Ammon's horn (tissue), 1 donor: ENCODE measurements around the gene HECTD2.
"Not testable (repeated sequence)": the region's sequence is repeated elsewhere in the genome, so short reads cannot be mapped to it uniquely, and the experiment has no call there.

ENCODE experiments used
- DNase-seq: peaks from one replicate; pipeline ENCODE4 v3.0.0-alpha.2; 2016; ENCODE audit warnings: low spot score

HECTD2 gene

DNA sequence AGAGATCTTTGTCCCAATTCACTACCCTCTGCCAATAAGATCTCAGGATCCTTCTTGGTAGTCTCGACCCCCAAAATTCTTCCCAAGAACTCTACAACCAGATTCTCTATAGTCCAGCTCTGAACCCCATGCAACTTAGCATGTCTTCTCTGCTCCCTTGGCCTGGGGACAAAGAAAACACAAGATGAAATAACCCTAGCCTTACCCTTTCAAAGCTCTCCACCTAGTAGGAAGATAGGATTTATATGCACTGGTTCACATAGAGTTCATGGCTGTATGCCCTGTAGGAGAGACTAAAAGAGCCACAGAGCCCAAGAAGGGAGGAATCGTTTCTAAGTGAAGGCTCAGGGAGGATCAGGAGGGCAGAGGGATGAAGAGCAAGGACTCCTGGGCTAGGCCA is 126.6 kb downstream of the HECTD2 start:
- no peak for DNase-seq

DNA sequence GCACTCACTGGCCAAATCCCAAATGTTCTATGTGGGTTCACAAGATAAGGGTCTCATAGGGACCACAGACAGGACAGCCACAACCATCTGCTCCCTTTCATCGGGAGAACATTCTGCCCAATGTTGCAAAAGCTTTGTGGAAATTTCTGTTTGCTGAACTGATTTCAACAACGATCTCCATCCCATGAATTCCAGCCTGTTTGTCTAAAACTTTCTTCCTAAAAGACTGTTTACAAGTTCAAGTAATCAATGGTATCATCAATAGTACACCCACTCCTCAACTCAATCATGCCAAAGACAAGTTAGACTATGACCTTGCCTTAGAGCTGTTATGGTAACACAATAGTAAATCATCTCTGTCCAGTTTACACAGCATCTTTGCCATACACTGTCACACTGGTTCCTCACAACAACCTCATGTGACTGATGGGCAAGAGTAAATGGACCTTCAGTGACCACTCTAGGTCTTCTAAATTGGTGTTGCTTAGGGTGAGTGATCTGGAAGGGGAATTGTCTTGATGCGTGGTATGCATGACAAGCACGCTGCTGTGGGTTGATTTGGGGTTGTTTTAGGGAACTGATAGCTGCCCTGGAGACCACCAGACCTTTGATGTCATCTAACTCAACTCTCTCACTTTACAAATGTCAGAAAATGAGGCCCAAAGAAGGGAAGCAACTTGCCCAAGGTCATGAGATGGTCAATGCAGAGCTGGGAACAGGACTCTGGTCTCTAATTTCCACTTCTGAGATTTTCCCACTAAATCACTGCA is 127.7 kb downstream of the HECTD2 start:
- DNase-seq: no peak

- no peak for DNase-seq
These were observed 129.8 kb downstream of the HECTD2 start for GRCh38 chr10:91539930-91540329.

GRCh38 chr10:91540733-91541132 is 130.6 kb downstream of the HECTD2 start:
- DNase-seq: no peak

- peak; percentile 55 for DNase-seq
These were observed 131.3 kb downstream of the HECTD2 start for GRCh38 chr10:91541481-91541880.

- no peak for DNase-seq
These were observed 135.2 kb downstream of the HECTD2 start for GRCh38 chr10:91545384-91545783.

GRCh38 chr10:91545838-91546237 is 135.7 kb downstream of the HECTD2 start:
- DNase-seq: no peak

GRCh38 chr10:91549262-91549661 is 139.1 kb downstream of the HECTD2 start:
- DNase-seq: no peak

- DNase-seq: no peak
These were observed 139.9 kb downstream of the HECTD2 start for GRCh38 chr10:91550021-91550420.

- peak; percentile 73 for DNase-seq
These were observed 141.7 kb downstream of the HECTD2 start for GRCh38 chr10:91551856-91552255.

- DNase-seq: peak; percentile 40
These were observed 142.3 kb downstream of the HECTD2 start for GRCh38 chr10:91552274-91553095.

- no peak for DNase-seq
These were observed 145.3 kb downstream of the HECTD2 start for GRCh38 chr10:91555455-91555854.

GRCh38 chr10:91556691-91557566 is 146.8 kb downstream of the HECTD2 start:
- no peak for DNase-seq

GRCh38 chr10:91557651-91558111 is 147.5 kb downstream of the HECTD2 start:
- DNase-seq: no peak

DNA sequence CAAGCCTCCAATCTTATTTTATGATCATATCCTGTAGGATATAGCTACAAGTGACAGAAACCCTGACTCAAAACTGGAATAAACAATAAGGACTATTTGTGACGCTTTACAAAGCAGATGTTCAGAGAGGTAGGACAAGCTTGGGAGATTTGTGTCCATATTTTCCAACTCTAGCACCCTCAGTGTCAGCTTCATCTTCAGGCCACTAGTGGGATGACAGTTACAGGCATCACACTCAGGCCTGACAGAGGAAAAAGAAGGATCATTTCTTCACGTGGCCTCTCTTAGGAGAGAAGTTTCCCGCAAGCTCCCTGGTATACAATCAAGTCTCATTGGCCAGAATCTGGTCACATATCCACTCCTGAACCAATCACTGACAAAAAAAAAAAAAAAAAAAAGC is 148.3 kb downstream of the HECTD2 start:
- no peak for DNase-seq

DNA sequence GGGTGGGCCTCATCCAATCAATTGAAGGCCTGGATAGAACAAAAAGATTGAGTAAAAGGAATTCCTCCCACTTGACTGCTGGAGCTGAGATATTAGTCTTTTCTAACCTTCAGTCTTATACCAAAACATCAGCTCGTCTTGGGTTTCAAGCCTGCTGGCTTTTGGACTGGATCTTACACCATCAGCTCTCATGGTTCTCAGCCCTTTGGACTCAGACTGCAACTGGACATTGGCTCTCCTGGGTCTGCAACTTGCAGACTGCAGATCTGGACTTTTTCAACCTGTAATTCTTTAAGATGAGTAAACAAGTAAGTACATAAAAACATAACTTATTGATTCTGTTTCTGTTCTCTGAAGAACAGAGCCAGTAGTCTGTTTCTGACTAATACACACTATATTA is 149.0 kb downstream of the HECTD2 start:
- DNase-seq: no peak

- no peak for DNase-seq
These were observed 149.6 kb downstream of the HECTD2 start for GRCh38 chr10:91559750-91560149.

DNA sequence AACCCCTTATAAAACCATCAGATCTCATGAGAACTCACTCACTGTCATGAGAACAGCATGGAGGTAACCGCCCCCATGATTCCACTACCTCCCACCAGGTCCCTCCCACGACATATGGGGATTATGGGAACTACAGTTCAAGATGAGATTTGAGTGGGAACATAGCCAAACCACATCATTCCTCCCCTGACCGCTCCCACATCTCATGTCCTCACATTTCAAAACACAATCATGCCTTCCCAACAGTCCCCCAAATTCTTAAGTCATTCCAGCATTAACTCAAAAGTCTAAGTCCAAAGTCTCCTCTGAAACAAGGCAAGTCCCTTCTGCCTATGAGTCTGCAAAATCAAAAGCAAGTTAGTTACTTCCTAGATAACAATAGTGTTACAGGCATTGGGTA is 150.7 kb downstream of the HECTD2 start:
- DNase-seq: not testable (repeated sequence)

DNA sequence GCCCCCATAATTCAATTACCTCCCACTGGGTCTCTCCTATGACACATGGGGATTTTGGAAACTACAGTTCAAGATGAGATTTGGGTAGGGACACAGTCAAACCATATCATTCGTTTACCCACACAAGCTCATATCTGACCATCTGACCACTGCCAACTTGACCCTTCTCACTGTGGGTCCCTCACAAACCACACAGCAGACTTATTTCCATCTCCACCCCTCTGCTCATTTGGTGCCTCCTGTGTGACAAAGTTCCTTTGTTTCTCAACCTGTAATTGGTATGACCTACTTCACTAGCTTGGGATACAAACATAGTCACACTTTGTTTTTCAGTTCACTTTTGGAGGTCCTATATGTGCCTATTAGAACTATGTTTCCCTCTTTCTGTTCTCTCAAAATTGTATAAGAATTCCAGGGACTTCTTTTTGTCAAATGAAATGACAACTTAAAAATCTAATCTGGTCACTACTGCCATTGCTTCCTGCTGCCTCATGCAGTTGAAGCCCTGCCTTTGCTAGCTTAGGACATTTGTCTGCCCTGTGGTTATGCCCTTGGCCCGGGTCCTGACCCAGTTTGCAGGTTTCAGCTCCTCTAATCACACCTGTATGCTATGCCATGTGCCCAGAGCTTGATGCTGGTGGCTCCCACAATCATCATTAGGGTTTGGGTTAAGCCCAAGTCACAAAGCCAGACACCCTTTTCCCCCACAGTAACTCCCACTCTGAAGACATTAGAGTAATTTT is 152.9 kb downstream of the HECTD2 start:
- no peak for DNase-seq

GRCh38 chr10:91564026-91564425 is 153.9 kb downstream of the HECTD2 start:
- DNase-seq: no peak
